Adrenal gland (tissue), 5 donors: Measurements from ENCODE around the gene TM9SF4.

Source experiments
- POLR2A ChIP-seq, 2 donors: fragments of 450-650 bp; IDR thresholded peaks; one replicate each; pipeline ENCODE4 v1.6.1; 2017; ENCODE audit warnings: antibody characterized with exemption in 2 of 2, mild to moderate bottlenecking in 2 of 2, moderate library complexity in 1 of 2
- TF ChIP-seq, protein P1 (sequence below), 6 experiments: fragments of 450-650 bp in 4 of 6; fragments of 200-600 bp in 2 of 6; sonication (generic) in 1 of 6; IDR thresholded peaks; 1 replicate in 5 of 6; 2 replicates in 1 of 6; pipeline versions ENCODE4 v1.5.1 to v1.8.0; 2016 to 2021; ENCODE audit warnings: antibody characterized with exemption in 6 of 6, mild to moderate bottlenecking in 2 of 6, moderate library complexity in 1 of 6
- donor health status: DM: no; HTN: no; CAD: no.

DNA sequence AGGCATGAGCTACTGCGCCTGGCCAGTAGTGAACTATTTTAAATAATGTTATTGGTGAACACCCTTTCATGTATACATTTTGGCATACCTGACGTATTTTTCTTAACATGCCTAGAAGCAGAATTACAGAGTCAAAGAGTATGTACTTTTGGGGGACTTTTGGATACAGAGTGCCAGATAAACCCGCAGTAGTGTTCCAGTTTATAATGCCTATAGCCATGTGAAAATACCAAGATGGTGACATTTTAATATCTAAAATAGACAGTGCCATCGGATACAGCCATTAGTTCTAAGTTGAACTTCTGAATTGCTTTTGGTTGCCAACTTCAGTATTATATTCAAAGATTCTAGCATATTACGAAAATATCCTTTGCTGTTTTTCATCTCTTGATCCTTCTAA is 20.3 kb downstream of the TM9SF4 start:
- TF ChIP-seq, protein P1, sequence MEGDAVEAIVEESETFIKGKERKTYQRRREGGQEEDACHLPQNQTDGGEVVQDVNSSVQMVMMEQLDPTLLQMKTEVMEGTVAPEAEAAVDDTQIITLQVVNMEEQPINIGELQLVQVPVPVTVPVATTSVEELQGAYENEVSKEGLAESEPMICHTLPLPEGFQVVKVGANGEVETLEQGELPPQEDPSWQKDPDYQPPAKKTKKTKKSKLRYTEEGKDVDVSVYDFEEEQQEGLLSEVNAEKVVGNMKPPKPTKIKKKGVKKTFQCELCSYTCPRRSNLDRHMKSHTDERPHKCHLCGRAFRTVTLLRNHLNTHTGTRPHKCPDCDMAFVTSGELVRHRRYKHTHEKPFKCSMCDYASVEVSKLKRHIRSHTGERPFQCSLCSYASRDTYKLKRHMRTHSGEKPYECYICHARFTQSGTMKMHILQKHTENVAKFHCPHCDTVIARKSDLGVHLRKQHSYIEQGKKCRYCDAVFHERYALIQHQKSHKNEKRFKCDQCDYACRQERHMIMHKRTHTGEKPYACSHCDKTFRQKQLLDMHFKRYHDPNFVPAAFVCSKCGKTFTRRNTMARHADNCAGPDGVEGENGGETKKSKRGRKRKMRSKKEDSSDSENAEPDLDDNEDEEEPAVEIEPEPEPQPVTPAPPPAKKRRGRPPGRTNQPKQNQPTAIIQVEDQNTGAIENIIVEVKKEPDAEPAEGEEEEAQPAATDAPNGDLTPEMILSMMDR (IDR thresholded peaks at IDR 0.05): no peak
- no peak for TF ChIP-seq POLR2A (IDR thresholded peaks at IDR 0.05)
